Measurements from ENCODE around the gene WTAP. TPM values are rescaled to one million over a fixed set of nuclear protein-coding genes. Genes with fewer than 3 reads are reported as not detected.

Gene WTAP
- total RNA-seq, 4 donors from 2014 or later: 32.6 to 119 (median 88.1) TPM

DNA sequence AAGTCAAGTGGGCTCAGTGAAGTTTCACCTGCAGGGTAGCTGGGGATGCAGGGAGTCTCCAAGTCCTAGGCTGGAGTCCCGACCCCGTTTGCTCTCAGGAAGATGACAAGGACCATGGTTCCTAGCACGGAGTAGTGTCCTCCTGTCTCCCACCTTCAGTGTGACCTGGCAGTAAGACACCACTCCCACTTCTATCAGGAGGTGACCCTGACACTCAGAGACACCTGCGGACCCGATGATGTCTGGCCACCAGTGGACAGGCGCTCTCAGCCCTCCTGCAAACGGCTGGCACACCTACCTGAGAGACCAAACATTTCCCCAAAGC lies 35.4 kb upstream of the WTAP start:
- Histone ChIP-seq H3K36me3 (peaks cover 0 to 18% (median 3%) of the 10 kb centered on the region in 4 donors), H3K4me1 (peaks cover 7 to 56% (median 40%) of the 10 kb centered on the region in 4 donors), H3K9me3 (no peaks in the 10 kb centered on the region), H3K4me3 (peak overlapping the region; percentile 40 to 96 (median 74)), H3K27me3 (no peaks in the 10 kb centered on the region), H3K27ac (peak overlapping the region; percentile 93 to 100 (median 95))
- intact Hi-C loops (cut with DNase I; ENCODE audit: low total_unique reads): loop anchor here (2.0 to 5.0 kb wide), 2 partner anchors 35 to 99 kb away; partner anchors contain the start of genes MRPL18 and WTAP
- WGBS, 2 donors (ENCODE audit: low coverage in 1 of 2): 14% methylated on average over 7 of the region's 7 CpGs; no CpG with 5 or more reads in 1 of the 2 donors
- in situ Hi-C loops (cut with MboI; ENCODE audit: low pct_ligation_motif_present in 1 of 4, low pct_unique_long_range_greater_than_20kb in 1 of 4, low sequenced_read_pairs in 3 of 4): loop anchor here in 3 of 4 donors (25.0 kb wide), 3 partner anchors 95 to 370 kb away; partner anchors contain the start of genes MRPL18 (in 2 of the 3), TCP1 (in 2 of the 3) and IGF2R (in 1 of the 3)
- TF ChIP-seq POLR2AphosphoS5 (IDR thresholded peaks at IDR 0.05) (no peak), POLR2A (IDR thresholded peaks at IDR 0.05) (no peak), EP300 (IDR thresholded peaks at IDR 0.05; ENCODE audit: low read depth) (no peak)
- TF ChIP-seq, protein P1, sequence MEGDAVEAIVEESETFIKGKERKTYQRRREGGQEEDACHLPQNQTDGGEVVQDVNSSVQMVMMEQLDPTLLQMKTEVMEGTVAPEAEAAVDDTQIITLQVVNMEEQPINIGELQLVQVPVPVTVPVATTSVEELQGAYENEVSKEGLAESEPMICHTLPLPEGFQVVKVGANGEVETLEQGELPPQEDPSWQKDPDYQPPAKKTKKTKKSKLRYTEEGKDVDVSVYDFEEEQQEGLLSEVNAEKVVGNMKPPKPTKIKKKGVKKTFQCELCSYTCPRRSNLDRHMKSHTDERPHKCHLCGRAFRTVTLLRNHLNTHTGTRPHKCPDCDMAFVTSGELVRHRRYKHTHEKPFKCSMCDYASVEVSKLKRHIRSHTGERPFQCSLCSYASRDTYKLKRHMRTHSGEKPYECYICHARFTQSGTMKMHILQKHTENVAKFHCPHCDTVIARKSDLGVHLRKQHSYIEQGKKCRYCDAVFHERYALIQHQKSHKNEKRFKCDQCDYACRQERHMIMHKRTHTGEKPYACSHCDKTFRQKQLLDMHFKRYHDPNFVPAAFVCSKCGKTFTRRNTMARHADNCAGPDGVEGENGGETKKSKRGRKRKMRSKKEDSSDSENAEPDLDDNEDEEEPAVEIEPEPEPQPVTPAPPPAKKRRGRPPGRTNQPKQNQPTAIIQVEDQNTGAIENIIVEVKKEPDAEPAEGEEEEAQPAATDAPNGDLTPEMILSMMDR (IDR thresholded peaks at IDR 0.05): no peak
- no peak for DNase-seq

GRCh38 chr6:159692303-159693127 lies 34.8 kb upstream of the WTAP start:
- Histone ChIP-seq H3K4me3 (peak overlapping the region; percentile 40 to 96 (median 74)), H3K4me1 (peaks cover 7 to 56% (median 40%) of the 10 kb centered on the region in 4 donors), H3K36me3 (peaks cover 0 to 15% (median 2%) of the 10 kb centered on the region in 4 donors), H3K27me3 (no peaks in the 10 kb centered on the region), H3K27ac (peak overlapping the region; percentile 93 to 100 (median 95)), H3K9me3 (no peaks in the 10 kb centered on the region)
- intact Hi-C loops (cut with DNase I; ENCODE audit: low total_unique reads): loop anchor here (5.0 kb wide), 1 partner anchor 35 kb away; the partner anchor contains the start of gene WTAP
- peak in 1 of 3 donors; percentile 17 for TF ChIP-seq POLR2AphosphoS5 (IDR thresholded peaks at IDR 0.05)
- no peak for TF ChIP-seq POLR2A (IDR thresholded peaks at IDR 0.05)
- no peak for TF ChIP-seq EP300 (IDR thresholded peaks at IDR 0.05; ENCODE audit: low read depth)
- peak; percentile 71 for DNase-seq
- WGBS, 2 donors (ENCODE audit: low coverage in 1 of 2): 1% methylated on average over 47 of the region's 66 CpGs; no CpG with 5 or more reads in 1 of the 2 donors
- in situ Hi-C loops (cut with MboI; ENCODE audit: low pct_ligation_motif_present in 1 of 4, low pct_unique_long_range_greater_than_20kb in 1 of 4, low sequenced_read_pairs in 3 of 4): loop anchor here in 3 of 4 donors (25.0 kb wide), 3 partner anchors 95 to 370 kb away; partner anchors contain the start of genes MRPL18 (in 2 of the 3), TCP1 (in 2 of the 3) and IGF2R (in 1 of the 3)

DNA sequence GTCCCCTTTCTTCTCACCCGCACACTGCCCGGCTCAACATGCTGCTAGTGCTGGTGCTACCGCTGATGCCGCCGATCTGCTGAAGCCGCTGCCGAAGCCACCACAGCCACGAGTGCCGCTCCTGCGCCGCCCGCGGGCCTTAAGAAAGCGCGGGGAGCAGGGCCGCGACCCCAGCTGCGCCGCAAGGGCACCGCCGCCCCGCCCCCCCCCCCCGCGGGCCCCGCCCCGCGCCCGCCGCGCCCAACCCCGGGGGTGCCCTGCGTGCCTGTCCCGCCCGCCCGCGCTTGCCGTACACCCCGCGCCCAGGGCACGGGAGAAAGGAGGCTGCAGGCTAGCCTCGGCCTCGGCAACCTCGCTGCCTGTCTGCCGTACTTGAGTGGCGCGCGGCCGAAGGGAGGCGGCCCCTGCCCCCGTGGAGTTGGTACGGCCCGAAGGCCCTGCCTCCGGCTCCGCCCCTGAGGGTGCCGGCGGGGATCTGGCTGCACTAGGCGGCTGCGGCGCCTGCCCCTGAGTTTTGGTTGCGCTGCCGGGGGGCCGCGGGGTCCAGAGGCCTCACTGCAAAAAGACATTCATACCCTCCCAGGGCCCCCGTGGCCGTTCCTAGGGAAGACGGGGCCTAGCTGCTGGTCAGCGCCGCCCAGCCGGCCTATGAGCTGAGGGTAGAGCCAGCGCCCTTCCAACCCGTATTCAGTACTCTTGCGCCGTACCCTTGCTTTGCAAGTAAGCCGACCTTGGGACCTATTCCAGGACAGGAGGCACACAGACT lies 34.0 kb upstream of the WTAP start, which contains the start of gene SOD2:
Gene SOD2, minus strand, starts transcription at position 114 of the 766 bp plus-strand sequence. Its CDS starts 74 bp downstream, at position 40.
- intact Hi-C loops (cut with DNase I; ENCODE audit: low total_unique reads): loop anchor here (5.0 kb wide), 1 partner anchor 34 kb away; the partner anchor contains the start of gene WTAP
- WGBS, 2 donors (ENCODE audit: low coverage in 1 of 2): 0% methylated on average over 5 to 39 of the region's 74 CpGs
- peak; percentile 90 for DNase-seq
- Histone ChIP-seq H3K4me3 (peak within 1 kb of the TSS; percentile 40 to 96 (median 74)), H3K27me3 (no peaks in the 10 kb centered on the region), H3K9me3 (no peaks in the 10 kb centered on the region), H3K4me1 (peaks cover 7 to 58% (median 40%) of the 10 kb centered on the region in 4 donors), H3K27ac (peak within 1 kb of the TSS; percentile 93 to 100 (median 95)), H3K36me3 (peaks cover 0 to 11% (median 0%) of the 10 kb centered on the region in 4 donors)
- in situ Hi-C loops (cut with MboI; ENCODE audit: low pct_ligation_motif_present in 1 of 4, low pct_unique_long_range_greater_than_20kb in 1 of 4, low sequenced_read_pairs in 3 of 4): loop anchor here in 3 of 4 donors (25.0 kb wide), 3 partner anchors 94 to 369 kb away; partner anchors contain the start of genes MRPL18 (in 2 of the 3), TCP1 (in 2 of the 3) and IGF2R (in 1 of the 3)
- TF ChIP-seq POLR2A (IDR thresholded peaks at IDR 0.05): peak; percentile 93
- no peak for TF ChIP-seq EP300 (IDR thresholded peaks at IDR 0.05; ENCODE audit: low read depth)
- peak; percentile 93 to 96 (median 96) for TF ChIP-seq POLR2AphosphoS5 (IDR thresholded peaks at IDR 0.05)
- TF ChIP-seq, protein P1 (IDR thresholded peaks at IDR 0.05): no peak

- H3K36me3 ChIP-seq: peaks cover 0 to 8% (median 0%) of the 10 kb centered on the region in 4 donors
- peak; percentile 71 for DNase-seq
- H3K9me3 ChIP-seq: no peaks in the 10 kb centered on the region
- H3K27me3 ChIP-seq: no peaks in the 10 kb centered on the region
- intact Hi-C loops (cut with DNase I; ENCODE audit: low total_unique reads): loop anchor here (5.0 kb wide), 1 partner anchor 33 kb away; the partner anchor contains the start of gene WTAP
- in situ Hi-C loops (cut with MboI; ENCODE audit: low pct_ligation_motif_present in 1 of 4, low pct_unique_long_range_greater_than_20kb in 1 of 4, low sequenced_read_pairs in 3 of 4): loop anchor here in 3 of 4 donors (25.0 kb wide), 3 partner anchors 93 to 368 kb away; partner anchors contain the start of genes MRPL18 (in 2 of the 3), TCP1 (in 2 of the 3) and IGF2R (in 1 of the 3)
- WGBS, 2 donors (ENCODE audit: low coverage in 1 of 2): 5 to 10% methylated on average over 8 to 14 of the region's 14 CpGs
- peak overlapping the region; percentile 93 to 100 (median 95) for H3K27ac ChIP-seq
- H3K4me1 ChIP-seq: peaks cover 7 to 58% (median 36%) of the 10 kb centered on the region in 4 donors
- peak overlapping the region; percentile 38 to 96 (median 74) for H3K4me3 ChIP-seq
- peak; percentile 70 to 84 (median 80) for TF ChIP-seq POLR2AphosphoS5 (IDR thresholded peaks at IDR 0.05)
- TF ChIP-seq POLR2A (IDR thresholded peaks at IDR 0.05): no peak
- TF ChIP-seq, protein P1 (IDR thresholded peaks at IDR 0.05): no peak
Measured at GRCh38 chr6:159693894-159694545, 33.3 kb upstream of the WTAP start.

Measured in transverse colon (tissue), 4 donors.